NCI-H2196 (cell line): Measurements from ENCODE around the gene FAM241A.
"Not testable (repeated sequence)": the region's sequence is repeated elsewhere in the genome, so short reads cannot be mapped to it uniquely, and the experiment has no call there.

ENCODE experiments used
- DNase-seq: peaks from one replicate; lab custom pipeline; 2025; ENCODE audit not compliant: unreplicated experiment; lab: John Stamatoyannopoulos, UW

FAM241A gene

DNA sequence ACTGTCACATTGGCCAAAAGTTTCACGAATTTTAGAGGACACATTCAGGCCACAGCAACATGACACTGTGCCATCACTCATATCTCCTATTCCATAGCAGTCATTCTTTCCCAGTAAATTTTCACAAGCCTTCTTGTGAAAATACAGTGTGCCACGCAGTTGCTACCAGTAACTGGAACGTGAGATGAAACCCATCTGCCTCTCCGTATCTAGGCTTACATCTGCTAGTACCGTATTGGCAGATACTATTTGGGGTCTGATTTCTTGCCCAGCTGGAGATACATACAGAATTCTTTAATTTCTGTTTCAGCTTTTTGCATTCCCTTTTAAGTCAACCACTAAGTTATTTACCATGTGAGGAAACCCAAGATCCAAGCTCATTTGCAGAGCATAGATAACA is 8.7 kb upstream of the FAM241A start:
- no peak for DNase-seq

- DNase-seq: no peak
These were observed 6.7 kb upstream of the FAM241A start for GRCh38 chr4:112138538-112138937.

DNA sequence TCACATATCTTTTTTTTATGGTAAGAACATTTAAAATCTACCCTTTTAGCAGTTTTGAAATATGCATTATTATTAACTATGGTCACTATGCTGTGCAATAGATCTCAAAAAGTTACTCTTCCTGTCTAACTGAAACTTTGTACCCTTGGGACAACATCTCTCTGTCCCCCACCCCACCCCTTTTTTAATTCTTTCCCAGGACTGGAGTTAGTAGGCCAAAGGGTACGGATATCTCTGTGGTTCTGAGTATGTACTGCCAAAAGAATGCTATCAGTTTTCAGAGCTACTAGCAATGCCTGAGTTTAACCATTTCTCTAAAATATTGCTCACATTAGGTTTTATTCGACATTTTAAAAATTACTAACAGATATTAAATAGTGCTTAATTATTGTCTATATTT is 4.7 kb upstream of the FAM241A start:
- DNase-seq: no peak

DNA sequence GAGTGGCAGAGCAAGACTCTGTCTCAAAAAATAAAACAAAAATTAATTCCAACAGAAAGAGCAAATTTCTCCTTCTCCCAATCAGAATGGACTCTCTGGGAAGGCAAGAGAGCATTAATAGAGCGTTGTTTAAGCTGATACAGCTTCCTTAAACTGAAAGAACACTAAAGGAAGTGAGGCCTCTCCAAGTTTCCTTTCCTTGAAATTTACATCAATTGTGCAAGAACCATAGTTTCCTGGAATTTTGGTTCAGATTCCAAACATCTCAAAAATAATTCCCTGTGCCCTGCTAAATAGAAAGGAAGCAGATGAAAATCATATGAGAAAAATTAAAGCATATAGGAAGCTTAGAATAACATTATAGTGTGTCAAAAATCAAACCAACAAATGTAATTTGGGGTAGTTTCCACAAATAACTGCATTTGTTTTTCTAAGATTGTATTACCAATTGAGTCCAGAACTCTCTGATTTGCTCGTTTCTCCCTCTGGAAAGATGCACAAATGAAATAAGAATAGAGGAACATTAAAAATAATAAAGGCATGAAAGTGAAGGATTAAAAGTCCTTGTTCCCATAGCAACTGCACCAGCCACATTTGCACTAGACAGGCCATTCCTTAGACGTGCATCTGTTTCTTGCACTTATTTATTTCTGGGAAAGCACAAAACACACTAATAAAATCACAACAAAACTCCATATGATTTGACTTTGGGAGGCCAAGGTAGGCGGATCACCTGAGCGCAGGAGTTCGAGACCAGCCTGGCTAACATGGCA is 3.7 kb upstream of the FAM241A start:
- no peak for DNase-seq

DNA sequence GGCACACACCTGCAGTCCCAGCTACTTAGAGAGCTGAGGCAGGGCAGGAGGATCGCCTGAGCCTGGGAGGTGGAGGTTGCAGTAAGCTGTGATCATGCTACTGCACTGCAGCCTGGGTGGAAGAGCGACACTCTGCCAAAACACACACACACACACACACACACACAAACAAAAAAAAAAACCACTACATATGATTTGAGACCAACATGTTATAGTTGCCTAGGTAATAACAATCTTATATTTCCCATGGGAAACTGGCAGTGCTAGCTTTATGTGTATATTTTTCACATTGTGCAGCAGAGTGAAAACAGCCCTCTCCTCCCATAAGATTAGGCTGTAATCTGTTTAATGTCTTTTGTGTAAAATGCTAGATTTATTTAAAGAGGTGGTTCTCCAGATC is 3.1 kb upstream of the FAM241A start:
- DNase-seq: no peak

DNA sequence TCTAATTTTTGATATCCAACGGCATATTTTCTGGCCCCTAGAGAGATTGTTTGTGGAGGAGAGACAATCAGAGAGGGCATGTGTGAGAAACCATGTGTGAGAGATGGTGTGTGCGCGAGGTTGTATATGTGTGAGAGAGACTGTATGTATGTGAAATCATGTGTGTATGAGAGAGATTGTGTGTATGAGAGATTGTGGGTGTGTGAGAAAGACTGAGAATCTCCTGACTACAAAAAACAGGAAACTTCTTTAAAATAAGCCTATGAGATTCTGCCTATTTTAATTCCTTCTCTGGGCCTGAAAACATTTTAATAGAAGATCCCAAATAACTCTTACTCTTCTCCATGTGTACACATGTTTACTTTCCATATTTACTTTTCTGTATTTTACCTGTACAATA is 1.5 kb upstream of the FAM241A start:
- no peak for DNase-seq

- DNase-seq: no peak
These were observed 518 bp upstream of the FAM241A start for GRCh38 chr4:112144546-112145325.

DNA sequence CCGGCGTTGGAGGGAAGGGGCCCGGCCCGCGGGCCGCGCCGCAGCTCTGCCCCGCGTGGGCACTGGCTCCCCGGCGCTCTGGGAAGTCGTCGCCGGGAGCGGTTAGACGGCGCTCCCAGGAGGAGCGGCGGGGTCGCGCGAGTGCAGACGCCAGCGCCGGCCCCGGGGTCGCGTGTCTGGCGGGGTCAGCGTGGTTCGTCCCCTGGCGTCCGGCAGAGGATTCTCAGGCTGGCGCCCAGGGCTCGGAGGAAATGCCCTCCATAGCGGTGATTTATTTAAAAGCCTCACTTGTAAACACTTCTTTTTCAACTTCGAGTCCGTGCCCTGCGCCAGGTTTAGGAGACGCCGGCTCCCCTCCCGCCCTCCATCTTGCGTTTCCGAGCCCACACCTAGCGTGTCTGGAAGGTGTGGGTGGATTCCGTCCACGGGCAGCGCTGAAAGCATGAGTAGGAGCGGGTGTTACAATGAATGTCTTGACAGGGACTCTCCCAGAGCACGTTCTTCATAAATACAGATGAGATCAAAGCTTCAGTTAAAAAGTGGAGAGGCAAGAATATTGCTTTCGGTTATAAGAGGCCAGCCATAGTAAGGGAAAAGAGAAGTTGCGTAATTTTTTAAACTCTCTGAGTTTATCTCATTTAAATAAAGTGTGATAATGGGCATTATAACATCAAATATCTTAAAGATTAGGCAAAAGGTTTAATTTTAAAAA is 692 bp downstream of the FAM241A start:
- DNase-seq: no peak

- no peak for DNase-seq
These were observed 1.2 kb downstream of the FAM241A start for GRCh38 chr4:112146502-112146813.

GRCh38 chr4:112147697-112148096 is 2.4 kb downstream of the FAM241A start:
- DNase-seq: no peak

DNA sequence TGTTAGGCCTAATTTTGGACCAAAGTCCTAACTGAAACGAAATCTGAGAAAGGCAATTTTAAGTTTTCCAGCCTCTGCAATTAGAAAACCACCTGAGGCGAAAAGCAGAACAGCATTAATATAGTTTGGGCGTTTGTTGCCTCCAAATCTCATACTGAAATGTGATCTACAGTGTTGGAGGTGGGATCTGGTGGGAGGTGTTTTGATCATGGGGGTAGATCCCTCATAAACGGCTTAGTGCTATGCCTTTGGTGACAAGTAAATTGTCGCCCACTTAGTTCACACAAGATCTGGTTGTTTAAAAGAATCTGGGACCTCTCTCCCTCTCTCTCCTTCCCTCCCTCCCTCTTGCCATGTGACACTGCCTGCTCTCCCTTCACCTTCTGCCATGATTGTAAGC is 5.7 kb downstream of the FAM241A start:
- DNase-seq: no peak

DNA sequence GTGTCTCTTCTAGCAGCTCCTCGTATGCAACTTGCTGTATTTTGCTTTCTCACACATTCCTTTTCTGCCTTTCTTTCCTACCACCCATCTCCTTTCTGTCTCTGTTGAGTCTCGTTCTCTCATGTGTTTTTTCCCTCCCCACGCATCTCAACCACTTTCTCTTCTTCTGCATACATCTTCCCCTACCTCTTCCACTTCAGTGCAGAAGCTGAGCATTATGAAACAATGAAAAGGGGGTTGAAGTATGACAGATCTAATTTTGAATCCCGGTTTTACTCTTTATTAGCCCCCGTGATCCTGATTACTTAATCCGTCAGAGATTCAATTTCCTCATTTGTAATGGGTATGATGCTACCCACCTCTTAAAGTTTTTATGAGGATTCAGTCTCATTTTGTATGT is 7.3 kb downstream of the FAM241A start:
- no peak for DNase-seq

- DNase-seq: no peak
These were observed 8.0 kb downstream of the FAM241A start for GRCh38 chr4:112153211-112153791.

DNA sequence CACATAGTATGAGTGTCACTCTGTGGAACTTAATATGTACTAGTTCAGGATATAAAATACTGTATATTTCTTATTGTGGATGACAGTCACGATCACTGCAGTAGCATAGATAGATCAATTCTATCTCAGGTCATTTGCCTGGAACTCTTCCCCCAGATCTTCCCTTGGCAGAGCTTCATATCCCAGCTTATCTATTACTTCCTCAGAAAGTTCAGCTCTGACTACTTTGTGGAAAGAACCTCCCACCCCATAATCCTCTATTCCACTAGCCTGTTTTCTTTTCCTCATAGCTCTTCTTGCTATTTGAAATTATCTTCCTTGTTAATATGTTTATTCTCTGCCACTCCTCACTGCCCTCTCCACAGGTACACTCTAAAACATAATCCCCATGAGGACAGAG is 10.9 kb downstream of the FAM241A start:
- DNase-seq: no peak

- DNase-seq: no peak
These were observed 11.3 kb downstream of the FAM241A start for GRCh38 chr4:112156553-112156952.

DNA sequence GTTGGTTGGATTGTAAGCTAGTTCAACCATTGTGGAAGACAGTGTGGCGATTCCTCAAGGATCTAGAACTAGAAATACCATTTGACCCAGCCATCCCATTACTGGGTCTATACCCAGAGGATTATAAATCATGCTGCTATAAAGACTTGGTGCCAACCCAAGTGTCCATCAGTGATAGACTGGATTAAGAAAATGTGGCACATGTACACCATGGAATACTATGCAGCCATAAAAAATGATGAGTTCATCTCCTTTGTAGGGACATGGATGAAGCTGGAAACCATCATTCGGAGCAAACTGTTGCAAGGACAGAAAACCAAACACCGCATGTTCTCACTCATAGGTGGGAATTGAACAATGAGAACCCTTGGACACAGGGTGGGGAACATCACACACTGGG is 18.5 kb downstream of the FAM241A start:
- DNase-seq: not testable (repeated sequence)

- DNase-seq: no peak
These were observed 22.5 kb downstream of the FAM241A start for GRCh38 chr4:112167794-112168193.

DNA sequence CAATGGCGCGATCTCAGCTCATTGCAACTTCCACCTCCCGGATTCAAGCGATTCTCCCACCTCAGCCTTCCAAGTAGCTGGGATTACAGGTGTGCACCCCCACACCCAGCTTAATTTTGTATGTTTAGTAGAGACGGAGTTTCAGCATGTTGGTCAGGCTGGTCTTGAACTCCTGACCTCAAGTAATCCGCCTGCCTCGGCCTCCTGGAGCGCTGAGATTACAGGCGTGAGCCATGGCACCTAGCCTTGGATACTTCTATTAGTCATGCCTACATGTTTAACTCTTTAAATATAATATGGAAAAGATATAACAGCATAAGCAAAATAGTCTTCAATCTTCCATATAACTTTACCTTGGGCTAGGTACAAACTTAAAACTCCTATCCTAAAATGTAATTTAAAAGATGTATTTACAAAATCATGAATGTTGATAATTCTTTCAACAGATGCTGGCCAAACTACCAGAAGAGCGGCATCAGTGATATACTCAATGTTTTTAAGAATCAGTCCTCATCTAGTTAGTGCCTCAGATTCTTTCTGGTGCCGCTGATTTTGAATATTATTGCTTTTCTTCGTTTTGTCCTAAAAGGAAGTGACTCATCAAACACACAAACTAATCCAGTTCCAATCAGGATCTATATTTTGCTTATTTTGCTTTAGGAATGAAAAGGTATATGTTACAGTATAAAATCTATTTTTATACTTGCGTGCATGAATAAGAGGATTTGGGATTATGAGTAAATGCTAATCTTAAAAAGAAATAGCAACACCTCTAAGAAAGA is 23.7 kb downstream of the FAM241A start:
- DNase-seq: no peak

DNA sequence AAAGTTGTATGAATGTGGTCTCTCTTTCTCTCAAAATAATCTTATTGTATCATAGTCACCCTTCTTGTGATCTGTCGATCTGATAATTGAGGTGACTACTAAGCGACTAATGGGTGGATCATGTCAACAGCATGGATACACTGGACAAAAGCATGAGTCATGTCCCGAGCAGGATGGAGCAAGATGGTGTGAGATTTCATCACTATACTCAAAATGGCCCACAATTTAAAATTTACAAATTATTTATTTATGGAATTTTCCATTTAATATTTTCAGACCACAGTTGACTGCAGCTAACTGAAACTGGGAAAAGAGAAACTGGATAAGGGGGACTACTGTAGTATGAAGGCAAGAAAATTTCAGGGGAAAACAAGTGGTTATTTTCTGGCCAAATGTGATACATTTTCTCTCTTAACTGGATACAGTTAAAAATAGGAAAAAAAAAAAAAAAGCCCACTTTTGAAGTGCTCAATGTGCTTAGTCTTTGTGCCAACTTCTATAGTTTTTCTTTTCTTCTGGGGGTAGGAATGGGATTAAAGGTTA is 25.3 kb downstream of the FAM241A start:
- DNase-seq: no peak

- not testable (repeated sequence) for DNase-seq
These were observed 26.0 kb downstream of the FAM241A start for GRCh38 chr4:112171051-112171763.
